Stimulated activated CD4-positive, alpha-beta T cell treated with anti-CD3 and anti-CD28 coated beads, Interleukin-1b, Interleukin-23, amount 100 ng/mL, for 48 hours (primary cell): ENCODE data around the gene GLYATL2.

Source experiments
- DNase-seq: peaks from one replicate; pipeline ENCODE4 v3.0.0-alpha.2; 2020

The GLYATL2 gene

GRCh38 chr11:58844361-58845005 lies at the start of gene GLYATL2:
GLYATL2 (minus strand) TSS chr11:58844704; CDS start chr11:58839612, 5,092 bp downstream.
- no peak for DNase-seq

- DNase-seq, result no peak
Measured at GRCh38 chr11:58893899-58894298, 49.4 kb upstream of the GLYATL2 start.

GRCh38 chr11:58888579-58888978 lies 44.1 kb upstream of the GLYATL2 start:
- no peak for DNase-seq

GRCh38 chr11:58887452-58887851 lies 42.9 kb upstream of the GLYATL2 start:
- DNase-seq, result no peak

GRCh38 chr11:58880625-58881024 lies 36.1 kb upstream of the GLYATL2 start:
- no peak for DNase-seq

GRCh38 chr11:58880166-58880565 lies 35.7 kb upstream of the GLYATL2 start:
- no peak for DNase-seq

- no peak for DNase-seq
Measured at GRCh38 chr11:58867556-58867955, 23.1 kb upstream of the GLYATL2 start.

- DNase-seq, result no peak
Measured at GRCh38 chr11:58866788-58867187, 22.3 kb upstream of the GLYATL2 start.

- DNase-seq, result no peak
Measured at GRCh38 chr11:58864335-58864734, 19.8 kb upstream of the GLYATL2 start.

- no peak for DNase-seq
Measured at GRCh38 chr11:58863697-58864096, 19.2 kb upstream of the GLYATL2 start.

- no peak for DNase-seq
Measured at GRCh38 chr11:58861533-58861932, 17.0 kb upstream of the GLYATL2 start.

- DNase-seq, result no peak
Measured at GRCh38 chr11:58856806-58857205, 12.3 kb upstream of the GLYATL2 start.

GRCh38 chr11:58845386-58845785 lies 882 bp upstream of the GLYATL2 start:
- DNase-seq, result no peak

GRCh38 chr11:58837707-58838388 lies 6.7 kb downstream of the GLYATL2 start:
- DNase-seq, result no peak

GRCh38 chr11:58832056-58832645 lies 12.4 kb downstream of the GLYATL2 start:
- DNase-seq, result no peak

- no peak for DNase-seq
Measured at GRCh38 chr11:58830673-58831301, 13.7 kb downstream of the GLYATL2 start.

- no peak for DNase-seq
Measured at GRCh38 chr11:58829786-58830185, 14.7 kb downstream of the GLYATL2 start.

GRCh38 chr11:58813693-58814092 lies 30.8 kb downstream of the GLYATL2 start:
- no peak for DNase-seq

GRCh38 chr11:58811499-58811898 lies 33.0 kb downstream of the GLYATL2 start:
- DNase-seq, result no peak

- no peak for DNase-seq
Measured at GRCh38 chr11:58807343-58807742, 37.2 kb downstream of the GLYATL2 start.

GRCh38 chr11:58805065-58805464 lies 39.4 kb downstream of the GLYATL2 start:
- DNase-seq, result no peak

- DNase-seq, result no peak
Measured at GRCh38 chr11:58801974-58802545, 42.4 kb downstream of the GLYATL2 start.

- DNase-seq, result no peak
Measured at GRCh38 chr11:58801302-58801701, 43.2 kb downstream of the GLYATL2 start.
